Fibroblast of peridontal ligament (primary cell): ENCODE measurements around the gene PDE7B.
A peak's percentile ranks its signal among the peaks of the same experiment; 100 is the strongest.

Source experiments
- DNase-seq: peaks from one replicate; pipeline ENCODE4 v3.0.0-alpha.2; 2010; ENCODE audit errors: extremely low read depth

The PDE7B gene

DNA sequence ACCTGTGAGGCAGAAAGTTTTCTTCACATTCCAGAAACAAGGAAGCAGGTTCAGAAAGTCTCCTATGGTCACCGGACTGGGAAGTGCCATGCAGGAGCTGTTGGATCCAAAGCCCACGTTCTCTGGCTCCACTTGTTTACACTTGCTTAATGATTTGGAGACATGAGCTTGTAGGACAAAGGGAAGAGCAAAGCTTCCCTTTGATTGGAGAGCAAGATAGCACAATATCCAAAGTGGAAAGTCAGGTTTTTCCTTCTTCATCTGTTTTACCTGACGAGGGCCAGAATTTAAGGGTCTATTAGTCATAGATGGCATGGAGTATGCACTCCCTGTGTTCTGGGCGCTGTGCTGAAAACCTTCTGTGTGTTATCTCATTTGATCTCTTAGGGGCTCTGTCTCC, 81.2 kb downstream of the PDE7B start:
- DNase-seq: no peak

DNA sequence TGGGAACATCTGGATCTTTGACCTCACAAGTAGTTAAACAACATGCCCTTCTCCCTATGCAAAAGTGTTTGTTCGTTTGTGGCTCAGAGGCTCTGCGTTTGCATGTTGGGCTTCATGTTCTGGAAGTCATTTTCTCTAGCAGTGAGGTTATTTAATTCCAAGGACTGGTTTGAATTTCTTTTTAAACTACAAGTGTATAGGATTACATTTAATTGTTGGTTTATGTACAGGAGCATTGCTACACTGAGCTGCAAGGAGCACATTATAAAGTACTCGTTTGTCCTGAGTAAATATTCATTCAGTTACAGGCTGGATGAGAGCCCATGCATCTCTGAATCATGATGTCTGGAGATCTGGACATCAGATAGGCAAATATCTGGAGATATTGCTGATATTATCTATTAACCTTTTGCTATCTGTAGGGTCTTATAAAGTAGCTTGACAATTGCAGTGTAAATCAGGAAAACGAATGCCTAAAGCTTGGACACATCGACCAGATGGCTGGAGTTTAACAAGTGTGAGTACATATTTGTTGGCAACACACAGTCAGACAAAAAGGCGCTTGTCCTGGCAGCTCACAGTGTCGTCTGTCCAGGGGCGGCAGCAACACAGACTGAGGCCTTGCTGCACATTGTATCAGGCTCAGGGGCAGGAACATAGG, 84.6 kb downstream of the PDE7B start:
- DNase-seq: peak; percentile 98

GRCh38 chr6:135936606-135937005, 85.1 kb downstream of the PDE7B start:
- DNase-seq: peak; percentile 98

DNA sequence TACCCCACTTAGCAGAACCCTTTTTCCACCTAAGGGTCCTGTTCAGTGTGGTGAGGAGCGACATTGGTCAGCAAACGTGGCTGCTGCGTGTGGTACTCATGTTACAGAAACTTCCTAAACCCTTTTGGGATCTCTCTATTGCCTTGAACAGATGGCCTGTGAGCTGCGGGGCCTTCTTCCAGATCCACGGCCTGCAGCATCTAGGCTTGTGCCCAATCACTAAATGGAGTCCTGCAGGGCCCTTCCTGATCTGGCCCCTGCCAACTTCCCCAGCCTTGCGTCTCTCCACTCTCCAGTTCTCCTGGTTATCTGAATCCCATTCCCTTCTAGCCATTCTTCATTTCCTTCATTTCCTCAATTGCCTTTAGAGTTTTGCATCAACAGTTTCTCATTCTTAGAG, 85.6 kb downstream of the PDE7B start:
- no peak for DNase-seq

DNA sequence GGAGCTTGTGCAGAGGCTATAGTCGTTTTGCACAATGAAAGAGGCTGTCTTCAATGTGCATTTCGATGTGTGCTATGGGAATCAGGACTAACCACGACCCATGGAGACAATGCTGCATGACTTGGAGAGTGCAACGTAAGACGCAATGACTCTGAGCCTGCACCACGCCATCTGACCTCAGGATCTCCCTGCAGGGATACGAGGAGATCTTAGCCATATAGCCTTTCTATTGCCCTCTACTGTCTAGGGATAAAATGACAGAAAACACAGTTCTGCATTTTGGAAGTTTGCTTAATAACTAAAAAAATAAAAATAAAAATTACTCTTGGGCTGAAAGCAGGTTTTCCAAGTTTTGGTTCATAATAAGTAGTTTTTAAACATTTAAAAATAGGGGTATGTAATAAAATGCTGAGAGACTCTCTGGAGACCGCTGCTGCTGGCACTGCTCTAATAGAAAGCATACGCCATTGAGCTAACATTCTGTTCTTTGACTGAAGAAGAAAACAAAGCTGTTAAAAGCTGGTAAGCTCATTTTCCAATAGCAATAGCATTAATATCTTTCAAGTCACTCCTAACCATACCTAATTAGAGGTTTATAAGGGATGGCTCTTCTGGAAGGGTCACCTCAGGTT, 87.2 kb downstream of the PDE7B start:
- peak; percentile 87 for DNase-seq

GRCh38 chr6:135939208-135939591, 87.7 kb downstream of the PDE7B start:
- DNase-seq: peak; percentile 74

- peak; percentile 22 for DNase-seq
Observed at GRCh38 chr6:135940616-135941167, 89.2 kb downstream of the PDE7B start.

GRCh38 chr6:135941275-135942025, 89.9 kb downstream of the PDE7B start:
- peak; percentile 85 for DNase-seq

- DNase-seq: no peak
Observed at GRCh38 chr6:135944120-135944519, 92.6 kb downstream of the PDE7B start.

- DNase-seq: no peak
Observed at GRCh38 chr6:135946674-135947073, 95.2 kb downstream of the PDE7B start.

GRCh38 chr6:135950669-135951068, 99.2 kb downstream of the PDE7B start:
- DNase-seq: no peak

- DNase-seq: no peak
Observed at GRCh38 chr6:135951169-135951568, 99.7 kb downstream of the PDE7B start.

- DNase-seq: no peak
Observed at GRCh38 chr6:135953818-135954217, 102.3 kb downstream of the PDE7B start.

DNA sequence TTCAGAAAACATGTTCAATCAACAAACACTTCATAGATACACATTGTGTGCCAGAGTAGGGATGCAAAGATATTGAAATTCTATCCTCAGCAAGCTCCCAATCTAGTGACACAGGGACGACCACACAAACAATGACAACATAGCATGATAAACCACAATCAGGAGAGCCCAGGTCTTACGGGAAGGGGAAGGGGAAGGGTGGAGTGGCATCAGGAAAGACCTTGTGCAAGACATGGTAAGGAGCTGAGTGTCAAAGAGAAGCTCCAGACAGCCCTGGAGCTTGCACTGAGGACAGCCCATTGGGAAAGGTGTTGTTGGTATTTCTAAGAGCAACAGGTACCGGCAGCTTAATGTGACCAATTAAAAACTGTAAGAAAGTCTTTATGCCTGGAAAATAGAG, 103.6 kb downstream of the PDE7B start:
- DNase-seq: no peak

GRCh38 chr6:135962731-135963130, 111.2 kb downstream of the PDE7B start:
- peak; percentile 97 for DNase-seq

GRCh38 chr6:135970750-135971149, 119.2 kb downstream of the PDE7B start:
- no peak for DNase-seq

- no peak for DNase-seq
Observed at GRCh38 chr6:135971351-135971750, 119.8 kb downstream of the PDE7B start.

- peak; percentile 35 for DNase-seq
Observed at GRCh38 chr6:135972150-135972549, 120.6 kb downstream of the PDE7B start.

GRCh38 chr6:135972586-135972985, 121.1 kb downstream of the PDE7B start:
- DNase-seq: no peak

DNA sequence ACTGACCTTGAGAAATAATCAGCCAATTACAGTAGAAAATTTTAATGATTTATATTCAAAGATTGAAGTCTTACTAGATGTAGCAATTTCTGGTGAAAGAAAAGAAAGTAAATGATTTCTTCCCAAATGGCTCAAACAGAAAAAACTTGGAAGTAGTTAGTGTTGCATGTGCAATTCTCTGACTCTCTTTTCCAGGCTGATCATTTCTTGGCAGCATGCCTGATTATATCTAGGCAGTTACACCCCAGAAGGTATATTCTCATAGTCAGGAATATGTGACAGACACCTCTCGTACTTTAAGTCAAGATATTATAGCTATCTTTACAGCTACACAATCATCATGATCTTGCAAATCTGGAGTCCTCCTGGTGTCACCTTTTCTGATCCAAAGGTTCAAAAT, 122.9 kb downstream of the PDE7B start:
- DNase-seq: peak; percentile 55

- DNase-seq: no peak
Observed at GRCh38 chr6:135976585-135976984, 125.1 kb downstream of the PDE7B start.

DNA sequence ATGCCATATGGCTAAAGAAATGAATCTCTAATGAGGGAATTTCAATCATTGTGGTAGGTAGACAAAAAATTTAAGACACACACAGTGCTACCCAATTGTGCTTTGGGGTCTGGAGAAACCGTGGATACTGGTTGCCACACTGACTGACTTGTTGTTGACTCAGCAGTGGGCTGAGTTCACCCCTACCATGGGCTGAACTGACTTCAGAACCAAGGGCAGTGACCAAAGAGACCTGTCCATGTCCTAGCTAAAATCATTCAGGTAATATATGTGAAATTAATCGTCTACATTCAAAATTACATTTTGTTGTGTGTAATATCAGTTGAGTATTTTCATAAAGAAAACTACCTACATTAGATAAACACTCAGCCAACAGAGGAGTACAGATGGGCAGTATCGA, 131.6 kb downstream of the PDE7B start:
- no peak for DNase-seq
